Peyer's patch (tissue), 4 donors: Measurements from ENCODE around the gene CLEC16A. TPM values are rescaled to one million over a fixed set of nuclear protein-coding genes. Genes with fewer than 3 reads are reported as not detected.

ENCODE experiments used
- DNase-seq, 3 donors: peaks; one replicate each; pipeline ENCODE4 v3.0.0-alpha.2; 2017 to 2019
- H3K27ac ChIP-seq, 4 donors: fragments of 200-600 bp; sonication (generic); one replicate each; pipeline ENCODE4 v1.5.1; 2016 to 2019
- H3K27me3 ChIP-seq, 2 donors: fragments of 200-600 bp; sonication (generic); one replicate each; pipeline ENCODE4 v1.5.1; 2019
- H3K36me3 ChIP-seq, 3 donors: fragments of 200-600 bp; sonication (generic); one replicate each; pipeline ENCODE4 v1.5.1; 2016 to 2019
- H3K4me1 ChIP-seq, 4 donors: fragments of 200-600 bp; sonication (generic); one replicate each; pipeline ENCODE4 v1.5.1; 2016 to 2019
- H3K4me3 ChIP-seq, 4 donors: fragments of 200-600 bp; sonication (generic); 1 replicate in 3 of 4; 2 replicates in 1 of 4; pipeline ENCODE4 v1.5.1; 2016 to 2019; ENCODE audit warnings: mild to moderate bottlenecking in 1 of 4
- H3K9me3 ChIP-seq, 4 donors: fragments of 200-600 bp; sonication (generic); one replicate each; pipeline ENCODE4 v1.5.1; 2016 to 2019; ENCODE audit warnings: mild to moderate bottlenecking in 1 of 4
- POLR2A ChIP-seq, 2 donors: fragments of 450-650 bp; IDR thresholded peaks; one replicate each; pipeline ENCODE4 v1.5.1; 2017; ENCODE audit warnings: antibody characterized with exemption in 2 of 2, mild to moderate bottlenecking in 2 of 2, moderate library complexity in 2 of 2
- total RNA-seq, 4 donors: library from RNA; depleted of rRNA; stranded (reverse); fragments of >200 nt; gene quantifications; one replicate each; pipeline ENCODE4 v1.1.0, GENCODE V29; 2016
- TF ChIP-seq, protein P1 (sequence below), 6 experiments: fragments of 450-650 bp in 4 of 6; fragments of 200-600 bp in 2 of 6; sonication (generic) in 1 of 6; IDR thresholded peaks; one replicate each; pipeline ENCODE4 v1.5.1; 2017 to 2019; ENCODE audit warnings: antibody characterized with exemption in 6 of 6, mild to moderate bottlenecking in 3 of 6, moderate library complexity in 1 of 6

CLEC16A gene
- total RNA-seq, 4 donors from 2014 or later = 37.8 to 139 (median 64.3) TPM

- TF ChIP-seq, protein P1, sequence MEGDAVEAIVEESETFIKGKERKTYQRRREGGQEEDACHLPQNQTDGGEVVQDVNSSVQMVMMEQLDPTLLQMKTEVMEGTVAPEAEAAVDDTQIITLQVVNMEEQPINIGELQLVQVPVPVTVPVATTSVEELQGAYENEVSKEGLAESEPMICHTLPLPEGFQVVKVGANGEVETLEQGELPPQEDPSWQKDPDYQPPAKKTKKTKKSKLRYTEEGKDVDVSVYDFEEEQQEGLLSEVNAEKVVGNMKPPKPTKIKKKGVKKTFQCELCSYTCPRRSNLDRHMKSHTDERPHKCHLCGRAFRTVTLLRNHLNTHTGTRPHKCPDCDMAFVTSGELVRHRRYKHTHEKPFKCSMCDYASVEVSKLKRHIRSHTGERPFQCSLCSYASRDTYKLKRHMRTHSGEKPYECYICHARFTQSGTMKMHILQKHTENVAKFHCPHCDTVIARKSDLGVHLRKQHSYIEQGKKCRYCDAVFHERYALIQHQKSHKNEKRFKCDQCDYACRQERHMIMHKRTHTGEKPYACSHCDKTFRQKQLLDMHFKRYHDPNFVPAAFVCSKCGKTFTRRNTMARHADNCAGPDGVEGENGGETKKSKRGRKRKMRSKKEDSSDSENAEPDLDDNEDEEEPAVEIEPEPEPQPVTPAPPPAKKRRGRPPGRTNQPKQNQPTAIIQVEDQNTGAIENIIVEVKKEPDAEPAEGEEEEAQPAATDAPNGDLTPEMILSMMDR (IDR thresholded peaks at IDR 0.05) = no peak
- no peak for TF ChIP-seq POLR2A (IDR thresholded peaks at IDR 0.05)
- H3K4me3 ChIP-seq = no peak overlapping the region
- no peaks in the 10 kb centered on the region for H3K9me3 ChIP-seq
- no peak overlapping the region for H3K27ac ChIP-seq
- DNase-seq = no peak
- no peaks in the 10 kb centered on the region for H3K27me3 ChIP-seq
- H3K4me1 ChIP-seq = peaks cover 0 to 11% (median 0%) of the 10 kb centered on the region in 4 donors
- peaks cover 0 to 30% (median 0%) of the 10 kb centered on the region in 3 donors for H3K36me3 ChIP-seq
Measured at GRCh38 chr16:10984509-10984908, 40.1 kb downstream of the CLEC16A start.

GRCh38 chr16:10987361-10988163 is 43.2 kb downstream of the CLEC16A start:
- H3K4me1 ChIP-seq = peaks cover 0 to 6% (median 0%) of the 10 kb centered on the region in 4 donors
- no peaks in the 10 kb centered on the region for H3K9me3 ChIP-seq
- H3K36me3 ChIP-seq = peaks cover 0 to 28% (median 0%) of the 10 kb centered on the region in 3 donors
- H3K4me3 ChIP-seq = no peak overlapping the region
- H3K27ac ChIP-seq = no peak overlapping the region
- H3K27me3 ChIP-seq = no peaks in the 10 kb centered on the region
- TF ChIP-seq, protein P1 (IDR thresholded peaks at IDR 0.05) = no peak
- no peak for TF ChIP-seq POLR2A (IDR thresholded peaks at IDR 0.05)
- no peak for DNase-seq

GRCh38 chr16:10988164-10988803 is 43.9 kb downstream of the CLEC16A start:
- TF ChIP-seq, protein P1 (IDR thresholded peaks at IDR 0.05) = peak in 4 of 6 experiments; percentile 22 to 39 (median 32)
- no peak for TF ChIP-seq POLR2A (IDR thresholded peaks at IDR 0.05)
- H3K4me3 ChIP-seq = no peak overlapping the region
- H3K27ac ChIP-seq = no peak overlapping the region
- H3K27me3 ChIP-seq = no peaks in the 10 kb centered on the region
- H3K9me3 ChIP-seq = no peaks in the 10 kb centered on the region
- peaks cover 0 to 21% (median 0%) of the 10 kb centered on the region in 3 donors for H3K36me3 ChIP-seq
- peaks cover 0 to 5% (median 0%) of the 10 kb centered on the region in 4 donors for H3K4me1 ChIP-seq
- DNase-seq = peak in 2 of 3 donors; percentile 27 to 54

DNA sequence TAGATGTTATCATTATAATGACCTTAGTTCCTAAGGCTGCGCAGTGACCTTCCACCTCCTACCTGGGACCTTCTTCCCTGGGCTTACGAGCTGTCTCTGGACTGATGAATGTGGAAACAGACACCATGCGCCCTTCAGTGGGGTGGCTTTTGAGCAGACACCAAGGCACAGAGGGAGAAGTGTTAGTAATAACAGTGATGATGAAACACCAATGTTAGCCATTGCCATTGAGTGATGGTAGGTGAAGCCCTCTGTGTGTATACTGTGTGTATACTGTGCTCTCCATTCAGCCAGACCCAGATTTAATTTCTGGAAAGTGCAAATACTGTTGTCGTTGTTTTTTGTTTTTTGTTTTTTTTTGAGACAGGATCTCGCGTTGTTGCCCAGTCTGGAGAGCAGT is 44.5 kb downstream of the CLEC16A start:
- no peaks in the 10 kb centered on the region for H3K27me3 ChIP-seq
- H3K36me3 ChIP-seq = peaks cover 0 to 19% (median 0%) of the 10 kb centered on the region in 3 donors
- H3K27ac ChIP-seq = no peak overlapping the region
- peaks cover 0 to 5% (median 0%) of the 10 kb centered on the region in 4 donors for H3K4me1 ChIP-seq
- H3K9me3 ChIP-seq = no peaks in the 10 kb centered on the region
- no peak for DNase-seq
- no peak overlapping the region for H3K4me3 ChIP-seq
- TF ChIP-seq POLR2A (IDR thresholded peaks at IDR 0.05) = no peak
- TF ChIP-seq, protein P1 (IDR thresholded peaks at IDR 0.05) = no peak

- TF ChIP-seq POLR2A (IDR thresholded peaks at IDR 0.05) = no peak
- TF ChIP-seq, protein P1 (IDR thresholded peaks at IDR 0.05) = no peak
- no peak for DNase-seq
- Histone ChIP-seq H3K27ac (no peak overlapping the region), H3K27me3 (no peaks in the 10 kb centered on the region), H3K4me3 (no peak overlapping the region), H3K4me1 (peaks cover 0 to 5% (median 0%) of the 10 kb centered on the region in 4 donors), H3K36me3 (peaks cover 0 to 26% (median 0%) of the 10 kb centered on the region in 3 donors), H3K9me3 (no peaks in the 10 kb centered on the region)
Measured at GRCh38 chr16:10989559-10989958, 45.2 kb downstream of the CLEC16A start.
